ENCODE results near the gene NDUFAF7. TPM values are rescaled to one million over a fixed set of nuclear protein-coding genes. Genes with fewer than 3 reads are reported as not detected.

The NDUFAF7 gene
- total and polyA plus RNA-seq, 8 donors: 7.3 to 79.9 (median 19.8) TPM

GRCh38 chr2:37276291-37276690 is 44.8 kb downstream of the NDUFAF7 start:
- intact Hi-C loops (cut with DNase I; ENCODE audit: low total_unique reads): no loop called here
- H3K4me1 ChIP-seq: no peaks in the 10 kb centered on the region
- no peak overlapping the region for H3K27ac ChIP-seq
- TF ChIP-seq POLR2AphosphoS5 (IDR thresholded peaks at IDR 0.05): no peak
- TF ChIP-seq EP300 (IDR thresholded peaks at IDR 0.05): no peak
- TF ChIP-seq CTCF (IDR thresholded peaks at IDR 0.05): no peak
- no peak for TF ChIP-seq POLR2A (IDR thresholded peaks at IDR 0.05)
- H3K27me3 ChIP-seq: no peaks in the 10 kb centered on the region
- no peak overlapping the region for H3K4me3 ChIP-seq
- no peaks in the 10 kb centered on the region for H3K9me3 ChIP-seq
- no peak for DNase-seq
- peaks cover 9 to 81% (median 76%) of the 10 kb centered on the region in 4 donors for H3K36me3 ChIP-seq
- 52 to 72% (median 56%) methylated on average over 2 of the region's 2 CpGs for WGBS, 5 donors

DNA sequence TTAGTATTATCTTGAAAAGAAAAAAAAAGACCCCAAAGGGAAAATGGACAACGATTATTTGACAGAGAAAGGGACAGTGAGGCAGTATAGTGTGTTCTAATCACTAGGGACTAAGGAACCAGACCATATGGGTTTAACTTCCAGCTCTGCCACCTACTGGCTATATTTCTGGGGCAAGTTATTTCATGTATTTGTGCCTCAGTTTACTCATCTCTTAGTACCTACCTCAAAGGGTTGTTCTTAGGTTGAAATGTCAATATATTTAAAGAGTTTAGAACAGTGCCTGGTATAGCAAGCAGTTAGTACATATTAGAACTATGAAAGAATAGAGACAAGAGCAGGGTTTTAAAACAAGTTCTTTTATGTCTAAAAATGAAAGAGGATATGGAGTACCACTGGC is 50.5 kb downstream of the NDUFAF7 start:
- Histone ChIP-seq H3K27me3 (no peaks in the 10 kb centered on the region), H3K36me3 (peaks cover 0 to 82% (median 59%) of the 10 kb centered on the region in 4 donors), H3K4me1 (peaks cover 0 to 10% (median 0%) of the 10 kb centered on the region in 4 donors), H3K27ac (no peak overlapping the region), H3K9me3 (no peaks in the 10 kb centered on the region), H3K4me3 (no peak overlapping the region)
- WGBS, 5 donors: 92 to 98% (median 94%) methylated on average over 1 of the region's 1 CpG
- no peak for TF ChIP-seq CTCF (IDR thresholded peaks at IDR 0.05)
- no peak for TF ChIP-seq POLR2AphosphoS5 (IDR thresholded peaks at IDR 0.05)
- TF ChIP-seq POLR2A (IDR thresholded peaks at IDR 0.05): no peak
- TF ChIP-seq EP300 (IDR thresholded peaks at IDR 0.05): no peak
- intact Hi-C loops (cut with DNase I; ENCODE audit: low total_unique reads): no loop called here
- no peak for DNase-seq

DNA sequence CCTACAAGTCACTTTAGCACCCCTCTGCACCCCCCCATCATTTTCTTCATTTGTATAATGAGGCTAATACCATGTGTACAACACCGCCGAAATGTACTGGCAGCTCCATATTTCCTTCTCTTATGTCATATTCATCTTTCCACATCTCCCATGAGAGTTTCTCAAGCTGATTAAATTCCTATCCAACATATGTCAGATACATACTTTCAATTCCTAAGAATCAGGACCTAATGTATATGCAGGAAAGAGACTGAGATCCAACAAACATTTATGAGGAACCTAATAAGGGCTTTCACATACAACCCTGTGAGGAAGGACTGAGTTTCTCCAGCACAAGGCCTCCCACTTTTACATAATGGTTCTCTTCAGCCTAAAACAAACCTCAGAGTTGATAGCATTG is 51.3 kb downstream of the NDUFAF7 start:
- H3K27ac ChIP-seq: peak overlapping the region in 1 of 5 donors; percentile 19
- WGBS, 5 donors: 91 to 100% (median 96%) methylated on average over 2 of the region's 2 CpGs
- H3K9me3 ChIP-seq: no peaks in the 10 kb centered on the region
- H3K27me3 ChIP-seq: no peaks in the 10 kb centered on the region
- H3K4me1 ChIP-seq: peaks cover 0 to 10% (median 0%) of the 10 kb centered on the region in 4 donors
- TF ChIP-seq EP300 (IDR thresholded peaks at IDR 0.05) (no peak), POLR2A (IDR thresholded peaks at IDR 0.05) (no peak)
- no peak overlapping the region for H3K4me3 ChIP-seq
- peaks cover 0 to 83% (median 64%) of the 10 kb centered on the region in 4 donors for H3K36me3 ChIP-seq
- no peak for DNase-seq
- intact Hi-C loops (cut with DNase I; ENCODE audit: low total_unique reads): no loop called here

DNA sequence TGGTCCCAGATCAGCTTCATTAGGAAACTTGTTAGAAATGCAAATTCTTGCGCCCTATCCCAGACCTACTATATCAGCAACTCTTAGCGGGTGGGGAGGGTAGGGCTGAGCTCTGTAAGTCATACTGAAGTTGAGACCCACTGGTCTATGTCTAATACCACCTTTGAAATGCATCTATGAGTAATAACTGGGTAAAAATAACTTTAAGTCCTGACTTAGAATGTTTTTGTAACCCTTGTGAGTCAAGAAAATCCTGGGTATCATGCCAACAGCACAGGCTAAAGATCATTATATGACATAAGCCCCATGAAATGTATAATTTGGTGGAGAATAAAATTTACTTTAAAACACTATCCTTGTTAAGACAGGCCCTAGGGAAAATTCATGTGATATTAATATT is 51.7 kb downstream of the NDUFAF7 start:
- 91 to 99% (median 97%) methylated on average over 2 of the region's 2 CpGs for WGBS, 5 donors
- no peaks in the 10 kb centered on the region for H3K27me3 ChIP-seq
- no peak for DNase-seq
- no peak overlapping the region for H3K4me3 ChIP-seq
- H3K27ac ChIP-seq: peak overlapping the region in 1 of 5 donors; percentile 19
- no peak for TF ChIP-seq POLR2A (IDR thresholded peaks at IDR 0.05)
- no peak for TF ChIP-seq EP300 (IDR thresholded peaks at IDR 0.05)
- no peak for TF ChIP-seq CTCF (IDR thresholded peaks at IDR 0.05)
- no peak for TF ChIP-seq POLR2AphosphoS5 (IDR thresholded peaks at IDR 0.05)
- no peaks in the 10 kb centered on the region for H3K9me3 ChIP-seq
- peaks cover 0 to 83% (median 68%) of the 10 kb centered on the region in 4 donors for H3K36me3 ChIP-seq
- intact Hi-C loops (cut with DNase I; ENCODE audit: low total_unique reads): no loop called here
- peaks cover 0 to 14% (median 0%) of the 10 kb centered on the region in 4 donors for H3K4me1 ChIP-seq

GRCh38 chr2:37284381-37284780 is 52.9 kb downstream of the NDUFAF7 start:
- TF ChIP-seq POLR2A (IDR thresholded peaks at IDR 0.05) (no peak), EP300 (IDR thresholded peaks at IDR 0.05) (no peak), CTCF (IDR thresholded peaks at IDR 0.05) (no peak), POLR2AphosphoS5 (IDR thresholded peaks at IDR 0.05) (no peak)
- peaks cover 0 to 14% (median 0%) of the 10 kb centered on the region in 4 donors for H3K4me1 ChIP-seq
- no peaks in the 10 kb centered on the region for H3K9me3 ChIP-seq
- H3K4me3 ChIP-seq: no peak overlapping the region
- intact Hi-C loops (cut with DNase I; ENCODE audit: low total_unique reads): no loop called here
- no peak for DNase-seq
- H3K27me3 ChIP-seq: no peaks in the 10 kb centered on the region
- no peak overlapping the region for H3K27ac ChIP-seq
- H3K36me3 ChIP-seq: peaks cover 0 to 85% (median 70%) of the 10 kb centered on the region in 4 donors
